Calu3 (cell line): ENCODE data around the gene NTNG2. TPM values are rescaled to one million over a fixed set of nuclear protein-coding genes. Genes with fewer than 3 reads are reported as not detected.

ENCODE experiments used
- BruUV-seq: library from RNA; stranded (reverse); fragments of 400-500 nt; replicated peaks from 2 replicates; lab custom pipeline; 2021; lab: Mats Ljungman, UMichigan
- CTCF ChIA-PET: fragments of 300-600 bp; sonication (Branson Sonifier 250); formaldehyde crosslinking; loops from one replicate; lab custom pipeline; 2022; ENCODE audit warnings: antibody characterized with exemption; lab: Charles Lee
- DNase-seq: peaks from one replicate; pipeline ENCODE4 v3.0.0; 2022
- H3K27ac Mint-ChIP-seq: one replicate; pipeline ENCODE4 v1.8.0; 2022; ENCODE audit warnings: mixed read lengths; ENCODE audit not compliant: unreplicated experiment
- H3K27me3 Mint-ChIP-seq: one replicate; pipeline ENCODE4 v1.8.0; 2022; ENCODE audit warnings: mixed read lengths; ENCODE audit not compliant: unreplicated experiment
- H3K36me3 Mint-ChIP-seq: one replicate; pipeline ENCODE4 v1.8.0; 2022; ENCODE audit warnings: mild to moderate bottlenecking, moderate library complexity, mixed read lengths; ENCODE audit not compliant: insufficient read depth, unreplicated experiment
- H3K4me1 Mint-ChIP-seq: one replicate; pipeline ENCODE4 v1.8.0; 2022; ENCODE audit warnings: mild to moderate bottlenecking, low read depth, mixed read lengths; ENCODE audit not compliant: unreplicated experiment
- H3K4me3 Mint-ChIP-seq: one replicate; pipeline ENCODE4 v1.8.0; 2022; ENCODE audit warnings: mild to moderate bottlenecking, low read depth, moderate library complexity, mixed read lengths; ENCODE audit not compliant: unreplicated experiment
- H3K9me3 Mint-ChIP-seq: one replicate; pipeline ENCODE4 v1.8.0; 2022; ENCODE audit warnings: low read depth, mixed read lengths; ENCODE audit not compliant: unreplicated experiment
- intact Hi-C: fragments of 100-400 bp; cut with micrococcal nuclease; formaldehyde crosslinking; loops from one replicate; pipeline ENCODE4 v1.10.0; 2022; ENCODE audit not compliant: unreplicated experiment
- total RNA-seq: library from RNA; stranded (reverse); gene quantifications from 2 replicates; pipeline ENCODE4 v1.2.3, GENCODE V29; 2022
- TF ChIP-seq, protein P1 (sequence below): fragments of 200-600 bp; IDR thresholded peaks from one replicate; pipeline ENCODE4 v1.8.0; 2022; ENCODE audit warnings: antibody characterized with exemption; ENCODE audit not compliant: unreplicated experiment

The NTNG2 gene
- total RNA-seq, 1 experiment from 2014 or later, result not detected

DNA sequence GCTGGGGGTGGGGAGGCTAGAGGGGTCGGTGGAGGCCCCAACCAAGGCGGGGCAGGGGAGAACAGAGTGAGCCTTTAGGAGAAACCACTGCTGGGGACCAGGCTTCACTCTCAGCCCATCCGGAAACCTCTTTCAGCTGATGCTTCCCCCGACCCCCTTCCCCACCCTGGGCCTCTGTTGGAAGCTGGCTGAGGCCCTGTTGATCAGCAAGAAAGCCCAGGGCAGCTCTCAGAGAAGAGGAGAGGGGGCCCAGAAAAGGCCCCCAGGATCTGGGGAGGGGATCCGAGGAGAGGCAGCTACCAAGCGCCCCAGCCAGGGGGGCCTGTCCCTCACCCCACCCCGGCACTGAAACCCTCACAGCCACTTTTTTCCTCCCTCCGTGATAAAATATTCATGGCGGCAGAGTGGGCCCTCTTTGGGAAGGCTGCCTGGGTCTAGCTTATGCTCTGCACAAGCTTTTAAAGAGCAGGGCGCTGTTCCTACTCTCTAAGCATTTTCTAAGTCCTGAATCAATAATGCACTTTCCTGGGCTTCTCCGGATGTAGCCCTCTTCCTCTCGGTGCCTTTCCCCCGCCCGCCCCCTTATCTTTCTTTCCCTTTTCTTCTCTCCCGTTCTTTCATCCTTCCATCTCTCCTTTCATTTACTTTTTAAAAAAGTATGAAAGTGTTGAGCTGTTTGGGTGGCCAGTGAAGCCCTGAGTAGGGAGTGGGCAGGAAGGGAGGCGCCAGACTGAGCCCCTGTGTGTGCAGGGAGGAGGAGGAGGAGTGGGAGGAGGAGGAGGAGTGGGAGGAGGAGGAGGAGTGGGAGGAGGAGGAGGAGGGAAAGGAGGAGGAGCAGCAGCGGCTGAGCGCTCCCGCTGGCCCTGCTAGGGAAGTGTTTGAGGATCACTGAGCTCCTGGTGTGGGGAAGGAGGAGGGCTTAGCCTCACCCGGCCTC, 23.5 kb downstream of the NTNG2 start:
- CTCF ChIA-PET, result no interaction called here
- H3K4me1 Mint-ChIP-seq, result peaks cover 9% of the 10 kb centered on the region
- no peaks in the 10 kb centered on the region for H3K9me3 Mint-ChIP-seq
- no peak for DNase-seq
- TF ChIP-seq, protein P1, sequence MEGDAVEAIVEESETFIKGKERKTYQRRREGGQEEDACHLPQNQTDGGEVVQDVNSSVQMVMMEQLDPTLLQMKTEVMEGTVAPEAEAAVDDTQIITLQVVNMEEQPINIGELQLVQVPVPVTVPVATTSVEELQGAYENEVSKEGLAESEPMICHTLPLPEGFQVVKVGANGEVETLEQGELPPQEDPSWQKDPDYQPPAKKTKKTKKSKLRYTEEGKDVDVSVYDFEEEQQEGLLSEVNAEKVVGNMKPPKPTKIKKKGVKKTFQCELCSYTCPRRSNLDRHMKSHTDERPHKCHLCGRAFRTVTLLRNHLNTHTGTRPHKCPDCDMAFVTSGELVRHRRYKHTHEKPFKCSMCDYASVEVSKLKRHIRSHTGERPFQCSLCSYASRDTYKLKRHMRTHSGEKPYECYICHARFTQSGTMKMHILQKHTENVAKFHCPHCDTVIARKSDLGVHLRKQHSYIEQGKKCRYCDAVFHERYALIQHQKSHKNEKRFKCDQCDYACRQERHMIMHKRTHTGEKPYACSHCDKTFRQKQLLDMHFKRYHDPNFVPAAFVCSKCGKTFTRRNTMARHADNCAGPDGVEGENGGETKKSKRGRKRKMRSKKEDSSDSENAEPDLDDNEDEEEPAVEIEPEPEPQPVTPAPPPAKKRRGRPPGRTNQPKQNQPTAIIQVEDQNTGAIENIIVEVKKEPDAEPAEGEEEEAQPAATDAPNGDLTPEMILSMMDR, result no peak
- no peak overlapping the region for H3K4me3 Mint-ChIP-seq
- peaks cover 75% of the 10 kb centered on the region for H3K27me3 Mint-ChIP-seq
- no peaks in the 10 kb centered on the region for H3K36me3 Mint-ChIP-seq
- intact Hi-C loops, result no loop called here
- H3K27ac Mint-ChIP-seq, result no peak overlapping the region
- BruUV-seq, result no TSS peak

DNA sequence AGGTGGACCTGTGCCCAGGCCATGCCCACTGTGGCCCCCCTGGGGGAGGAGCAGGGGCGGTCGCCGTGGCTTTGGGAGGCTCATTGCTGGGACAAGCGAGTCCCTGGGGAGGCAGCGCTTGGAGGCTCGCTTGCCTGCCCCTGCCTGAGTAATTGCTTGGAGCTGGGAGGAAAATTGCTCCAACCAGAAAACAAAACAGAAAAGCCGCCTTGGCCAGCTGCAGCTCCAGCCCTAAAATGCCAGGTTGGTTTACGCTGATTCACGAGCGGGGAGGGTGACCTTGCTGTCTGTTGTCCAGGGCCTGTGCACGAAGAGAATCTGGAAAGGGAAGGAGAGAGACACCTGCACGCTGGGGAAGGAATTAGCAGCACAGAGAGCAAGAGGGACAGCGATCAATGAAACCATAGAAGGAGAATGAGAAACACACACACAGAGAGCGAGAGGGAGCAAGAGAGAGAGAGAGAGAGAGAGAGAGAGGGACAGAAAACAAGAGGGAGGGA, 25.3 kb downstream of the NTNG2 start:
- DNase-seq, result no peak
- Mint-ChIP-seq H3K36me3 (no peaks in the 10 kb centered on the region), H3K4me1 (peaks cover 9% of the 10 kb centered on the region), H3K27me3 (peaks cover 75% of the 10 kb centered on the region), H3K9me3 (no peaks in the 10 kb centered on the region), H3K4me3 (no peak overlapping the region), H3K27ac (no peak overlapping the region)
- TF ChIP-seq, protein P1, result no peak
- no TSS peak for BruUV-seq
- CTCF ChIA-PET, result no interaction called here
- intact Hi-C loops, result no loop called here

DNA sequence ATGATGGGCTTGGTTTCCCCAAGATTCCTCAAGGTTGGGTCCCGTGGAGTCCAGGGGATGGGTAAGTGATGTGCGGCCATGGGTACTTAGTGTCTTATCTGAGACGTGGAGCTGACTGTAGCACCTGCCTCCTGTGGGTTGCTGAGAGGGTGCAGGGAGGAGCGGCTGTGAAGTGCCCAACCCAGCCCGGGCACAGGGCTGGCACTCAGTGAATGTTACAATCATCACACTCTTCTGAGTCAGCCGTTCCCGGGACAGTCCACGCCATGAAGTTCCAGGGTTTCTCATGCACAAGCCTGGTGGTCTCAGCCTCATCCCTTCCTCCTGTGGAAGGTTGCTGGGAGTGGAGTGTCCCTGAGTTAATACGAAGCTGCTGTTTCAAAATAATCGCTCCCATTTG, 29.1 kb downstream of the NTNG2 start:
- no peak overlapping the region for H3K27ac Mint-ChIP-seq

DNA sequence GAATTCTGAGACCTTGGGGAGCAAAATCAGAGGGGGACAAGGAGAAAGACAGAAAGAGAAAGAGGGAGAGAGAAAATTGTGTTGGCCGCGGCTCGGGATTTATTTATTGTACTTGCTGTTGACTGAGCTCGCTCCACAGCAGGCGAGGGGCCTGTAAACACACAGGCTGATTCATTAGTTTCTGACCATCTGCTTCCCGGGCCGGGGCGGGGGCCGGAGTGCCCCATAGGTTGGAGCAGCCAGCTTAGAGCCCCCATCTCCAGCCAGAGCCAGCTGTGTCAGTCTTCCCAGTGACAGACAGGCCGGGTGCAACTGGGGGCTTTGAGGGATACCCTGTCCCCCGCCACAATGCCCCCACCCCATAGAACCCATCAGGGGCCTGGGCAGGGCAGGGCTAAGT, 30.9 kb downstream of the NTNG2 start:
- Mint-ChIP-seq H3K27me3 (peaks cover 40% of the 10 kb centered on the region), H3K4me3 (no peak overlapping the region), H3K27ac (no peak overlapping the region), H3K9me3 (no peaks in the 10 kb centered on the region), H3K36me3 (no peaks in the 10 kb centered on the region), H3K4me1 (peaks cover under 1% of the 10 kb centered on the region)
- TF ChIP-seq, protein P1, result no peak
- DNase-seq, result no peak
- no TSS peak for BruUV-seq
- intact Hi-C loops, result no loop called here
- CTCF ChIA-PET, result no interaction called here

More for the DNA sequence above, 29.1 kb downstream of the NTNG2 start:
- CTCF ChIA-PET, result no interaction called here
- intact Hi-C loops, result no loop called here
- Mint-ChIP-seq H3K4me3 (no peak overlapping the region), H3K9me3 (no peaks in the 10 kb centered on the region), H3K36me3 (no peaks in the 10 kb centered on the region), H3K4me1 (peaks cover 9% of the 10 kb centered on the region), H3K27me3 (peaks cover 56% of the 10 kb centered on the region)
- no TSS peak for BruUV-seq
- TF ChIP-seq, protein P1, result no peak
- DNase-seq, result no peak
